Stimulated activated CD8-positive, alpha-beta memory T cell treated with anti-CD3 and anti-CD28 coated beads, Interleukin-2, amount 100 ng/mL, for 1 hour (primary cell): ENCODE measurements around the gene CTTN.

Experiments
- DNase-seq, 2 donors: peaks; one replicate each; pipeline ENCODE4 v3.0.0-alpha.2; 2020; ENCODE audit warnings: low read depth in 2 of 2

The CTTN gene

DNA sequence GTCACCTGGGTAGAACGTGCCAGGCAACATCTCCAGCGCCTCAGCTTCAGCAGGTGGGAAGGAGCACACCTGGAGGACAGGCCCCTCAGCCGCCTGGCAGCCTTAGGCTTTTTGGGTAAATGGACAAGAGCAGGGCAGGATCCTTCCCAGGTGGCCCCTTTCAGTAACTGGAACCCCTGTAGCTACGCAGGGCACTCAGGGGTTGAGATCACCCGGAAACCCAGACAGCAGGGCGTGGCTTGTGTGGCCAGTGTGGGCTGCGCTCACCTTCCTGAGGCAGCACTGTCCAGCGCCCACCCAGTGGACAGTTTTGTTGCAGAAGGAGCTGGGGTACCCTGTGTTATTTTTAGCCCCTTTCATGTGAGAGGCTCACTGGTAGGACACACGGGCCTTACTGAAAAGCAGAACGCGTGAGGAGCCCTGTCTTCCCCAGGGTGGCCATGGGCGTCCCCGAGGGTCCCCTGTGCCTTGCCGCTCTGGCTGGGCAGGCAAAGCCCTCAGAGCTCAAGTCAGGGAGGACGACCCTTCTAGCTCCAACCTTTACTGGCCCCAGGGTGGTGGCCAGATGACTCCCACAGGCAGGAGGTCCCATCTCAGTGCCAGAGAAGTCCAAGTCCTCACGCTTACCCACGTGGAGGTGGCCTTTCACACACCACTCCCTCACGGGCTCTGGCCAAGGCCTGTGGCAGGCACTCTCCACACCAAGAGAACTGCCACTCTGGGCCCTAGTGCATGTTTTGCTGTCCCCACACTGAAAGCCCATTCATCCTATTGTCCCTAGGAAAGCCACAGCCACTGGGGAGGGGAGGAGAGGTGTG lies 75.8 kb downstream of the CTTN start:
- DNase-seq: no peak

- no peak for DNase-seq
Observed at GRCh38 chr11:70474710-70475109, 76.4 kb downstream of the CTTN start.

- no peak for DNase-seq
Observed at GRCh38 chr11:70476669-70477068, 78.3 kb downstream of the CTTN start.

DNA sequence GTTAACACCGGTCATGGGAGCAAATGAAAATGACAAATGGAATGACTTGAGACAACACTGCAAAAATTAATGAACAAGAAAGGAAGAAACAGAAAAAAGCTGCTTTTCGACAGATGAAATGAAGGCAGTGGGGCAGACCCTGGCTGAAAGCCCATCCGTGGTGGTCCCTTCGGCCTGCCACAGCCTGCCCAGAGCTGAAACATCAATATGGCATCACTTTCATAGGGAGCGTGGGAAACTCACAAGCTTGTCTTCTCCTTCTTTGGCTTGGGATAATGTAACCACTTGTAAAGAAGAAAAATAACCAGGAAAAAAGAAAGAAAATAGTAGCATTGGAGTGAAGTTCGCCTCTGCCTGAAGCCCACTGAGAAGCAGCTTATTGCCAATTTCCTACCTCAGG lies 78.8 kb downstream of the CTTN start:
- DNase-seq: no peak

DNA sequence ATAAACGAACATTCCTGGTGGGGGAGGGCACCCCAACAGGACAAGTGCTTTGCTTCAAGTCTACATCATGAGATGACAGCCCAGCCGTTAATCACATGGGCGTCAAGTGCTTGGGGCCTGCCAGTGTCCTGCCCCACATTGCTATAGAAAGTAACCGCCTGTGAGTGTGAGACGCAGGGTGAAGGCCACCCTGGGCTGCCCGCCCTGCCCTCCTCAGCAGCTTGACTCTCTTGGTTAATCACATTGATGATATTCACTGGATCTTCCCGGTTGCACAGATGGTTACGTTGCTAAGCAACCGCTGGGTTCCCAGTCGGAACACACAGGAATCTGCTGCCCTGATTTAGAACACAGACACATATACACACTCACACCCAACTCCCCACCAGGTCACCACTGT lies 79.3 kb downstream of the CTTN start:
- no peak for DNase-seq

- no peak for DNase-seq
Observed at GRCh38 chr11:70478166-70478890, 80.0 kb downstream of the CTTN start.

DNA sequence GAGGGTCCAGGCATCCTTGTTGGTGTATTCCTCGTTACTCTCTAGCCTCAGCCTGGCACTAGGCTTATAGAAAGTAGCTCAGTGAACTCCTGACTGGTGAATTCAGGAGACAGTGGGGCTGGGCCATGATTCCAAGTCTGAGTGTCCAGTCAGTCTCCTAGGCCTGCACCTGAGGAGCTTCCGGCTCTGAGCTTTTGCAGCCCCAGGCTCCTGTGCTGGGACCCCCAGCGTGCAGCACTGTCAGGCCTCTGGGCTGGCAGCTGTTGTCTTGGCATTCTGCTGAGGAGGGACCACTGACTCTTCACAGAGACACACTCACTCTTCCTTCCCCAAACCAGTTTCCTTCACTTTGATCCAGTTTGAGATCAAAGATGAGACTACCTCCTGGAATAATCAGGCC lies 82.4 kb downstream of the CTTN start:
- no peak for DNase-seq

GRCh38 chr11:70481625-70482528 lies 83.5 kb downstream of the CTTN start:
- DNase-seq: no peak

GRCh38 chr11:70482529-70482917 lies 84.2 kb downstream of the CTTN start:
- no peak for DNase-seq

- DNase-seq: no peak
Observed at GRCh38 chr11:70483077-70483861, 84.9 kb downstream of the CTTN start.

- DNase-seq: no peak
Observed at GRCh38 chr11:70483917-70484316, 85.6 kb downstream of the CTTN start.

- DNase-seq: no peak
Observed at GRCh38 chr11:70485326-70486025, 87.1 kb downstream of the CTTN start.

GRCh38 chr11:70486026-70486415 lies 87.7 kb downstream of the CTTN start:
- DNase-seq: no peak
